HG02970 (cell line): ENCODE data around the gene EIF3I.
A peak's percentile ranks its signal among the peaks of the same experiment; 100 is the strongest.

Source experiments
- ATAC-seq: cut with Tn5 transposase; IDR thresholded peaks from one replicate; pipeline ENCODE4 v1.9.1; 2021; ENCODE audit warnings: mild to moderate bottlenecking, moderate library complexity, moderate number of reproducible peaks; ENCODE audit not compliant: unreplicated experiment, low FRiP score

Gene EIF3I

DNA sequence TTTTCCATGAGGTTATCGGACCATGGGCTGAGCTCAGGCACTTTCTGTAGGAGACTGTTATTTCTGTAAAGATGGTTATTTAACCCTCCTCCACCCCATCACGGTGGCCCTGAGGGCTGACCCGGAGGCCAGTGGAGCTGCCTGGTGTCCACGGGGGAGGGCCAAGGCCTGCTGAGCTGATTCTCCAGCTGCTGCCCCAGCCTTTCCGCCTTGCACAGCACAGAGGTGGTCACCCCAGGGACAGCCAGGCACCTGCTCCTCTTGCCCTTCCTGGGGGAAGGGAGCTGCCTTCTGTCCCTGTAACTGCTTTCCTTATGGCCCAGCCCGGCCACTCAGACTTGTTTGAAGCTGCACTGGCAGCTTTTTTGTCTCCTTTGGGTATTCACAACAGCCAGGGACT, 24.4 kb upstream of the EIF3I start:
- ATAC-seq = no peak

DNA sequence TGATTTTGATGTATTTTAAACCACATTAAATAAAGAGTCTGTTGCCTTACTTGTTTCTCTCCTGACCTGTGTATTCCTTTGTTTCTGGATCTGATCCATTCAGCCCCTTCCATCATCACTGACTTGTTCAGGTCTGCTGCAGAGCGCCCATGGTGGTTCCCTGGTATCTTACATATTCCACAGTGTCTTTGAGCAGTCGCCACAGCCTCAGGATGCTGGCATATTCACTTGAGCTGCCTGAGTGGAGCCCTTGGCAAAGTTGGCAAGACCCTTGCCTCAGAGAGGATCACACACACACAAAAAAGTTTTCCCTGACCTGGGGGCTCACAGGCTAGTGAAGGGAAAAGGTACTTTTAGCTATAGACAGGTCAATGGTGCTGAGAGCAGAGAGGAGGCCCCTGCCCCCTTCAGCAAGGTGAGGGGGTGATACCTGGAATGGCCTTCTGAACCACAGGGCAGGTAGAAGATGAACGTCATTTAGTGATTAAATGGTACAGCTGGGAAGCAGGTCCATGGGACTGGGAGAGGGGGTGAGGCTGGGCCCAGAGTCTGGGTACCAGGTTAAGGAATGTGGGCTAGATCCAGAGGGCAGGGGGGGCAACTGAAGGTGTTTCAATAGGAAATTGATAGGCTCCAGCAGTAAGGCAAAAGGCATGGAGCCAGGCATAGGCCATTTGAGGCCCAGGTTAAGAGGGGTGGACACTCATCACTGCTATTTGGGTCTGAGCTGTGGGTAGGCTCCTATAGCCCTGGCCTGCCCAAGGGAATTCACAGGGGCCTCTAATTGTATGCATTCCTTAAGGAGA, 23.8 kb upstream of the EIF3I start:
- ATAC-seq = no peak

DNA sequence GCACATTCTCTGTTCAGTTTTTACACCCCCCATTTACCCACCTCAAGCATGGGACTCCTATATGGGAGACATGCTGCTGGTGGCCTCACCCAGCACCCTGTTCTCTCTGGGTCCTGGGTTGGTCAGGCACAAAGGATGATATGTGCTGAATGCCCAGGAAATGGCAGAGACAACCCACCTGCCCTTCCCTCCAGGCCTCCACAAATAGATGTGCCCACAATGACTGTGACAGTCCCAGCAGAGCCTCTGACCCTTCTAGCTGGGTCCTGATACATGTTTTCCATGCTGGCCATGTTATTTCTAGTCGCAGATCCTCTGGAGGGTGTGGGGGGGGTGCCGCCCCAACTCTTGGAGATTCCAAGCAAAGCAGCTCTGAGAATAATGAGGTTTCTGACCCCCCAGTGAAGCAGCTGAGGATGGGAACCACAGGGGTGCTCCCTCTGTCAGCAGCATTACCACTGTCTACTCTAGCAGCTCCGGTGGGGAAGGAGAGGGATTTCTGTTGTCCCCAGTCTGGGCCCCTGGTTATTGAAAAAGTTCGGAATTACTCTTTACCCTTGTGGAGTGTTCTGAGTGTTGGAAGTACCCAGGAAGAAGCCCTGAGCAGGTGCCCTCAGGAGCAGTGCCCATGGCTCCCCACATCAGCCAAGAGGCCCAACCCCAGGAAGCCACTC, 23.0 kb upstream of the EIF3I start:
- no peak for ATAC-seq

DNA sequence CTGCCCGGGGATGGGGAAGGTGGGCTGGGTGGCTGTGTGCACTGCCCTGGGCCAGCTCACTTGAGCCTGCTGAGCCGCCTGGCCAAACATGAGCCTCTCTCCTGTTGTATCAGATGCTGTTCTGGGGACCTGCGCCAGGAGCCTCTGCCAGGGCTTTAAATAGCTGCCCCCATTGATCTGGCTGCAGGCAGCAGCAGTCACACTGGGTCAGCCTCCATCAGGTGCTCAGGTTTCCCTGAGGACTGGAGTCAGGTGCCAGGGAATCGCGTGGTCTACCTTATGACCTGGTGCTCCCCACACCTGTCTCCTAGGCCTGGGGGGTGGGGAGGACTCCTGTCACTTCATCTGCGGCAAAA, 22.5 kb upstream of the EIF3I start:
- no peak for ATAC-seq

DNA sequence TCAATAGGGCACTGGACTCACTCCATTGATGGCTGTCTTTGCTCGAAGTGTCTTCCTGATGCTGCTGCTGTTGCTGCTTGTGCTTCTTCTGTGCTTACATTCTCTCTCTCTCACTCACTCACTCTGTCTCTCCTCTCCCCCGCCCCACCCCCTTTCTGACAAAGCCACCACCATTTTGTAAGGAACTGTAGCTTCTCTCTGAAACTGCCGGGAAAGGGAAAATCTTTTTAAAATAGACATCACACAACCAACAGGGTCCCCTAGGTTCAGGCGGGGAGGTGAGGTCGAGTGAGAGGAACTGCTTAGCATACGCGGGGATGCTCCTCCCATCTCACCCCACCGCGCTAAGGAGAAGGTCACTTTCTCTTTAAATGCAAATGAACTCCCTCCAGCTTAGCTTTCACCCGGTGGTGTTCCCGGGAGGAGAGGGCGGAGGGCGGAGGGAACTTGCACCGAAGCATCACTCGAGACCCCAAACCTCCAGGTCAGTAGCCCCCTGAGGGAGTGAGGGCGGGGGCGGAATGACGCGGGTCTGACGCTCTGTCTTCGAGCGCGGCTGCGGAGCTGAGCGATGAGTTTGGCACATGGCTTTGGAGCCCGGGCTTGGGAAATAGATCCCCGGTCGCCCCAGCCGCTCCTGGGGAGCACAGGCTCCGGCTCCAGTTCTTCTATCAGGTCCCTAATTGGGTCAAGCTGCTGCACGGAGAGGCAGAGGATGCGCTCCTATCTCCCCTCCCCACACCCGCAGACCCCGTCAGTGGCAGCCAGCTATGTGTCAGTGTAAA, 21.8 kb upstream of the EIF3I start, which contains the start of gene CCDC28B:
TSS of gene CCDC28B (plus strand) at position 370 of the 785 bp plus-strand sequence. CDS start 1,341 bp downstream, outside the sequence.
- ATAC-seq = no peak

DNA sequence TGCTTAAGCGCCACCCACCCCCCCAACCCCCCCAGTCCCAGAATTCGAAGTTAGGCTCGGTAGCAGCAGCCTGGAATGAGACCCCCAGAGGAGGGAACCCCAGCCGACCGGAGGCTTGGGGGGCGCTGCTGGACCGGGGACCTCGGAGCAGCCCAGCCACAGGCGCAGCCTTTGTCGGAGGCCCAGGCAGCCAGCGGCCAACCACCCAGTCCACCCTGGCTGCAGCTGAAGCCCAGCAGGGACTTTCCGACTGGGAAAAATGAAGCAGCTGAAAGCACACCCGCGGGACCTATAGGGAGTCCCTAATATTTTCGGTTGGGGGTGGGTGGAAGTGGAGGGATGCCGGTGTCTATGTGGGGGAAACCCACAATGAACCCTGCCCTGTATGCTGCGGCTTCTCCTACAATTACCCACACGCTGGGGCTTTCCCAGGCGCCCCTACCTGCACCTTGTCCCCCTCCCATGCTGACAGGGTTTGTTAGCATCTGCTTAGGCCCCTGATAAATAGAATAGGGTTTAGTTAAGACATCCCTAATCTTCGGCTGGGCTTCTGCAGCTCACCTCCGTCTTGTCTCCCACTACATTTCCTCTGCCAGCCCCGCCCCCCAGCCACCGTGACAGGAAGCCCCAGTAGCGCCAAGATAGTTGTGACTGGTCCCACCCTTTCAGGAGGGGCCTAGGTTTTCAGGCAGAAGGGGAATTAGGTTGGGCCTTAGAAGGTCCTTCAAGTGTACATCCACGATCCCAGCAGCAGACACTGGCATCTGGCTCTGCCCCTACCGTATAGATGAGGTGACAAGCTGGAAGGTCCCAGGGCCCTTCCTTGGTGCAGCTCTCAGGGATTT, 21.0 kb upstream of the EIF3I start:
- ATAC-seq = peak; percentile 36

DNA sequence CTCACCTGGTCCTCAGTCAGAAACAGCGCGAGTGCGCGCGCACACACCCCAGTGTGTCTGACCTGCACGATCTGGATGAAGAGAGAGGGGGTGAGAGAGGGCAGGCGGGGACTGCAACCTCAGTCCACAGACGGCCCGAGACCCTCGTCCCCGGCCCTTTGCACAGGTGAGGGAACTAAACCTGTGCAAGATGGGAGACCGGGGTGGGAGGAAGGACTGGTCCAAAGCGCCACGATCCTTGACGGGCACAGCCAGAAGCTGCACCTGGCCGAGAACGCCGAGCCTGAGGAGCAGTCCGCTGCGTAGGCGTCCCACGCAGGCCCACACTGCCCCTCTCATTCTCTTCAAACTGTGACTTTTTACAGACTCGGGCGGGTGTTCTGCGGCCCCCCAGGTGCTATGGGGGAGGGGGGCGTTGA, 17.3 kb upstream of the EIF3I start:
- no peak for ATAC-seq

DNA sequence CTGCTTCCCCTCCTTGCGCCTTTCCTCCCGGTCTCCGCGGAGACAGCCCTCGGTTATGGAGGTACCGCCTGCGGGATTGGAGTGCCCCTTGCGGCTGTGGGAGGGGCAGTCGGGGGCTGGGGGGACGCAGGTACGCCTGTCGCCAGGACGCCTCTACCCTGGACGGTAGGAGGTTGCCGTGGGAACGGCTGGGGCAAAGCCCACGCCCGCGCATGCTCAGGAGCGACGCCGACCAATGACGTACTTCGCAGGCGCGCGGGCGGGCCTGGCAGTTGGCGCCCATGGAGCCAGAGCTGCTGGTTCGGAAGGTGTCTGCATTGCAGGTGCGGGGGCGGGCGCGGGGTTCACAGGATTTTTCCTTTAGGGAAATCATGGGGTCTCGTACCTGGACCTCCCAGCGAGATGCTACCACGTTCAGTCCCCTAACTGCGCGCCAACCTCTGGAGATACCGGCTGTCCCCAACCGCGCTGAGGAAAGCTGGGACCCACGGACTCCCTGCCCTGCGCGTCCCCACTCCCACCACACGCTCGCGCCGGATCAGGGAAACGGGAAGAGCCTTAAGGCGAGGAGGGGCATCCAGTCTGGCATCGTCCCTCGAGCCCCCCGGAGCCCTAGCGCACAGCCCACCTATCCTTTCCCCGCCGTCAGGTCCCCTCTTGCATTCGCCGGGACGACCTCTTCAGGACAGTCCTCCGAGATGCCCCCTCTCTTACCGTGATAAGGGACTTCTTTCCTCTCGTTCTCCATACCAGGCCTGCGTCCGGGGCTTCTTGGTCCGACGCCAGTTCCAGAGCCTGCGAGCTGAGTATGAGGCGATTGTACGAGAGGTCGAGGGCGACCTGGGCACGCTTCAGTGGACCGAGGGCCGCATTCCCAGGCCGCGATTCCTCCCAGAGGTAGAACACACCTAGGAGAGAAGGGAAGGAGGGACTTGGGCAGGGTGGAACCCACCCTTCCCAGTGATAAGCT, 16.5 kb upstream of the EIF3I start, which contains the start of gene IQCC:
TSS of gene IQCC (plus strand) at position 271 of the 970 bp plus-strand sequence. CDS start at position 282, 11 bp downstream.
- ATAC-seq = peak; percentile 38

DNA sequence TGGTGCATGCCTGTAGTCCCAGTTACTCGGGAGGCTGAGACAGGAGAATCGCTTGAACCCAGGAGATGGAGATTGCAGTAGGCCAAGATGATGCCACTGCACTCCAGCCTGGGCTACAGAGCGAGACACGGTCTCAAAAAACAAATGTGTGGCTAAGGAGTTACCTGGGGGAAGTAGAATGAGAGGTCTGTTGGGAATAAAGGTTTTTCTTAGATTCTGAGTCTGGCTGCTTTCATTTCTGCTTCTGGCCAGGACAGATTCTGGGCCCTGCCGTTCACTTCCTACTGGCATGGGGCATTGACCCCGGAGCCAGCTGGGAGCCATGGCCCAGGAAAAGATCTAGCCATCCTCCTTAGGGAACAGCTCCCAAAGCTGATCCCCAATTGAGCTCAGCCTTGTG, 13.7 kb upstream of the EIF3I start:
- no peak for ATAC-seq

DNA sequence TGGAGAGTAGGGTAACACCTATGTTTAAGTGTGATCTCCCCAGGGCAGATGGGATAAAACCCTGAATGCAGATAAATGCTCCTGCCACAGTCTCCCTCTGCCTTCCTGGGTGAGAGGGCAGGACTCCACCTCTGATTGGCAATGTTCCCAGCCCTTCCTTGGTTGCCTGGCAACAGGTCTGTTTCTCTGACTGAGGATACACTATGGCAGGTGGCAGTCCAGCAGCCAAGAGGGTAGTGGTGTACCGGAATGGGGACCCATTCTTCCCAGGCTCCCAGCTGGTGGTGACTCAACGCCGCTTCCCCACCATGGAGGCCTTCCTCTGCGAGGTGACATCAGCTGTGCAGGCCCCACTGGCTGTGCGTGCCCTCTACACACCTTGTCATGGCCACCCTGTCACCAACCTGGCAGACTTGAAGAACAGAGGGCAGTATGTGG, 13.3 kb upstream of the EIF3I start, which contains the start of gene DCDC2B:
TSS of gene DCDC2B (plus strand) at position 199 of the 438 bp plus-strand sequence. CDS start at position 204, 5 bp downstream.
- ATAC-seq = no peak

DNA sequence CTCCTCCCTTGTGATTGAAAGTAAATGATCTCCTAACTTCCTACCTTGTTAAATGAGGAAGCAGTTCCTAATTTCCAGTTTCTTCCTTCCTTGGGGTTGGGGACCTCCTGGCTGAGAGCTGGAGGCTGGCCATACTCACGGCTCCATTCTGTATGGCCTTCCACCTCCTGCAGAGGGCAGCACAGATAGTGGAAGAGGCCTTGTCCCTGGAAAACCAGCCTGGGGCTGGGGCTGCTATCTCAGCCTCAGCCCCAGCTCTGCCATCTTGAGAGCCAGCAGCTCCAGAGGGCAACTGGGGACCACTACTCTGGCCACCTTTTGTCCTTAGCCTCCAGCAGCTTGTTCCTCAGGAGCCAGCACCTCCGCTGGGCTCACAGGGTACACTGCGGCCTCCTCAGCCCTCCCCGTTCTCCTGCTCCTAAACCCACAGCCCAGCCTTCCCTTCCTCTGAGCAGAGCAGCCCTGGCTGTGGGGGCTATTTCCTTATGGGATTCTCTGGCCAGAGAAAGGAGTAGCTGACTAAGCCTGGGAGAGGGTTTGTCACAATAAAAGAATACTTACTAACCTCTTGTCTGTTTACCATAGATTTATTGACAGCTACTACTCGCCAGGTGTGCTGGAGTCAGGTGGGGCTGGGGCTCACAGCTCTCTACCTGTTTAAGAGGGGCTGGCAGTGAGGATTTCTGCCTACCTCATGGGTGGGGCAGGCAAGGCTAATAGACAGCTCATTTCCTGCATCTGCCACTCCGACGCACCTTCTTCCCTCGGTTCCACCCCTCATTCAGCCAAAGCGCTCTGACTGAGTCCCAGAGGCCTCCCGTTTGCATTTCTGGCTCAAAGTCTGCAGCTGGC, 6.4 kb upstream of the EIF3I start:
- ATAC-seq = no peak

DNA sequence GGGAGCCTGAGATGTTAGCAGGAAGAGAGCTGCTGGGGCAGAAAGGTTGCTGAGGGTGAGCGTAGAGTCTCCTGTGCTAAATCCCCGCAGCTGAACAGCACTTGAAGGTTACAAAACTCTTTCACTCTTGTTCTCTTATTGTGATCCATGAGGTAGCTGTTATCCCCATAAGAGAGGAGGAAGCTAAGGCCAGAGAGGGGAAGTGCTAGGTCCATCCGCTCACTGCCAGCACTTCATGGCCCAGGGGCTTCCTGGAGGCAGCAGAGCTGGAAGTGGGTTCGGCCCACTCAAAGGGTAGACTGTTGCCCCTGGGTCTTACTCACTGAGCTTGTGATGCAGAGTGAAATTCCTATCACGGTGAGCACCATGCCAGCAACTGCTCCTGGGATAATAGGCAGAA, 5.6 kb upstream of the EIF3I start:
- ATAC-seq = no peak

DNA sequence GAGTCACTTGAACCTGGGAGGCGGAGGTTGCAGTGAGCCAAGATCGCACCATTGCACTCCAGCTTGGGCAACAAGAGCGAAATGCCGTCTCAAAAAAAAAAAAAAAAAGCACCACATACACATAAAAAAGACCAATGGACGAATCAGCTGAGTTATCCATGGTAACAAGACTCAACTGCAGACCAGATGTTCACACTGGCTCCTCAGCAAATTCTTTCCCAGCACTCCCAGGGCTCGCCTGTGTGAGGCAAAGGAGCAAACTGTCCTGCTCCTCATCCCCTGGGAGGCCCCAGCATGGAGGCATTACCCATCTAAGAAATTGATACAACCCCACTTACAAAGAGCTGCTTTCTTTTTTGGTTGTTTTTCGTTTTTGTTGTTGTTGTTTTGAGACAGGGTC, 3.2 kb upstream of the EIF3I start:
- ATAC-seq = no peak

DNA sequence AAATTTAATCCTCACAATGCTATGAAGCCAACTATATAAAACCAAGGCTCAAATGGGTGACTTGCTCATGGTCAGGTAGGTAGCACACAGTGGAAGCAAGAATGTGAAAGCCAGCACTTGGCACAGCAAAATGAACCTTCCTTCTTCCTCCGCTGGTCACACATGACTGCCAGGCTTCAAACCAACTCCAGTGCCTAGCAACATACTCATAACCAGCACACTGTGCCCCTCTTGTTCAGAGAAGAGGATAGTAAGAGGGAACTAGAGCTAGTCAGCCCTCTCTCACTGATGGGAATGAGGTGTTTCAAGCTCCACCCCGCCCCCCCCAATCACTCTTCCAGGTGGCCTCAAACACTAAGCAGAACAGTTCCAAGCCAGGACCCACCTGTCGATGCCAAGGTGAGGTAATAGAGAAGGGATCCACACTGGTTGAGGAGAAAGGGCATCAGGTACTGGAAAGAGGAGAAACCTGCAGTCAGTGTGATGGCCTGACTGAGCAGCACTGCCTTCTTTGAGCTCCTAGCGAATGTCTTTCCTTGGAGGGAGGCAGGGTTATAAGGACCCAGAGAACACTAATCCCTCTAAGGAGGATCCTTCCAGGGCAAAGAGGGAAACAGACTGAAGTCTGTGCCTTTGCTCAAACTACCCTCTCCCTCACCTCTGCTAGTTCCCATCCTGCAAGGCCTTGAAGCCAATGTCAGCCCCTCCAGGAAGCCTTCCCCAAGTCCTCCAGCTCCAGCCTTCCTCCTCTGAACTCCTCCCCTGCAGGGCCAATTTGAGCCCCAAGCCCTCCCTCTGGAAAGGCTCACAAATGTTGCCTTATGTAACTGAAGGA, 1.2 kb upstream of the EIF3I start:
- no peak for ATAC-seq

DNA sequence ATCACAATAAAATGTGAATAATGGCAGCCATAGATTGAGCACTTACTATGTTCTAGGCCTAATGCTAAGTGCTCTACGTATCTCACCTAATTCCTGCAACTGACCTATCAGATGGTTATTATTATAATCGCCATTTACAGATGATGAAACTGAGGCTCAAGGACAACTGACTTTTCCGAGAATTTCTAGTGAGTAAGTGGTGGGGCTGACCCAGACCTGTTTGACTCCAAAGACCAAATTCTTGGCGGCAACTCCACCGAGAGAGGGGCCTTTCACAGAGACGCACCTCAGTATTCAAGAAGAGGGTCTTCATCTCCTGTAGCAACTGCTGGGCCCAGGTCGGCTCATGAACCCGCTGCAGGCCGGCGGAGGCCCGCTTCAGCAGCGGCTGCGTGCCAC, 627 bp upstream of the EIF3I start:
- no peak for ATAC-seq

DNA sequence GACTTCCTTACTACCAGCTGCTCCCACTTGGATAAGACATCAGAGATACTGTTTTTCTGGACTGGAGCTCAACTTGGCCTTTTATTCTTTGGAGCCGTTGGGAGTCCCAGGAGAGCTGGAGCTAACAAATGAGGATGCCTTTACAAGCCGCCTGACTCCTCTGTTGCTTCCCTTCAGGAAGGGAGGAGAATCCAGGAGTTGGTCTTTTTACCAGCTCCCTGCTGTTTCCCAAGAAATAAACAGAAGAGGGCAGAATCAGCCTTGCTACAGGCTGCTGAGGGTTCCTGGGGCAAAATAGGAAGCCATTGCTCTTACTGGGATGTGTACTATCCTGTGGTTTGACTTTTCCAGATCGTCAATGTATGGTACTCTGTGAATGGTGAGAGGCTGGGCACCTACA, 1.5 kb downstream of the EIF3I start:
- ATAC-seq = no peak

DNA sequence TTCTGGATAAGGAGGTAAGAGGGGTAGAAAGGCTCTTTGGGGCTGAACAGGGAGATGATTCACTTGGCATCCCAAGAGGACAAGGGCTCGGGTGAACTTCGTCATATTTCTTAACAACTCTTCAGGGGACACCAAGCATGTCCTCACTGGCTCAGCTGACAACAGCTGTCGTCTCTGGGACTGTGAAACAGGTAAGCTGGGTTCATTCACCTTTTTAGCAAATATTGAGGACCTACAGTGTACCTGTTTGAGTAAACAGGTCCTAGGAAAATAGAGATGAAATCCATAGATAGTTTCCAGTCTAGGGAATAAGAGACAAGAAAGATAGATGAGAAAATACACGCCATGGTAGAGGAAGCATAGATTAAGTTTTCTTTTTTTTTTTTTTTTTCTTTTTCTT, 2.1 kb downstream of the EIF3I start:
- no peak for ATAC-seq
